NCI-H2081 (cell line): ENCODE data around the gene PEX11G.
"Not testable (repeated sequence)": the region's sequence is repeated elsewhere in the genome, so short reads cannot be mapped to it uniquely, and the experiment has no call there.

Source experiments
- DNase-seq, 2 experiments: peaks; one replicate each; lab custom pipeline; 2025; lab: John Stamatoyannopoulos, UW

The PEX11G gene

DNA sequence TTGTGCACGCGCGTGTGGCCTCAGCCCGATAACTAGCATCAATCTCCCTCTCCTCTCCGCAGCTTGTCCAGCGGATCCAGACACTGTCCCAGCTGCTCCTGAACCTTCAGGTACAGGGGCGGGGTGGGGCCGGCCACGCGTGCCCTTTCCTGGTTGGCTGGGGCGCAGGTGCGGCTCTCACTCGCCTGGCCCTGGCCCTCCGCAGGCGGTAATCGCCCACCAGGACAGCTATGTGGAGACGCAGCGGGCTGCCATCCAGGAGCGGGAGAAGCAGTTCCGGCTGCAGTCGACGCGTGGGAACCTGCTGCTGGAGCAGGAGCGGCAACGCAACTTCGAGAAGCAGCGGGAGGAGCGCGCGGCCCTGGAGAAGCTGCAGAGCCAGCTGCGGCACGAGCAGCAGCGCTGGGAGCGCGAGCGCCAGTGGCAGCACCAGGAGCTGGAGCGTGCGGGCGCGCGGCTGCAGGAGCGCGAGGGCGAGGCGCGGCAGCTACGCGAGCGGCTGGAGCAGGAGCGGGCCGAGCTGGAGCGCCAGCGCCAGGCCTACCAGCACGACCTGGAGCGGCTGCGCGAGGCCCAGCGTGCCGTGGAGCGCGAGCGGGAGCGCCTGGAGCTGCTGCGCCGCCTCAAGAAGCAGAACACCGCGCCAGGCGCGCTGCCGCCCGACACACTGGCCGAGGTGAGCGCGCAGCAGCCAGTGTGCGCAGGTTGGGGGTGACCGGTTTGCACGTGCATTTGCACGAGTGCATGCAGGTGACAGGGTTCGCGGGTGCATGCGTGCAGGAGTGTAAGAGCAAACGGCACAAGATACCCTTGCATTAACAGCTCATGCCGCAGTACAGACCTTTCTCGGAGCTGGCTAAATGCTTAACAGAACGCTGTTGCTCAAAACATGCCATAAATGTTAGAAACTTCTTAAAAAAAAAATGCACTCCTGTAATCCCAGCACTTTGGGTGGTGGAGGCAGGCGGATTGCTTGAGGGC, 21.5 kb downstream of the PEX11G start:
- no peak for DNase-seq

DNA sequence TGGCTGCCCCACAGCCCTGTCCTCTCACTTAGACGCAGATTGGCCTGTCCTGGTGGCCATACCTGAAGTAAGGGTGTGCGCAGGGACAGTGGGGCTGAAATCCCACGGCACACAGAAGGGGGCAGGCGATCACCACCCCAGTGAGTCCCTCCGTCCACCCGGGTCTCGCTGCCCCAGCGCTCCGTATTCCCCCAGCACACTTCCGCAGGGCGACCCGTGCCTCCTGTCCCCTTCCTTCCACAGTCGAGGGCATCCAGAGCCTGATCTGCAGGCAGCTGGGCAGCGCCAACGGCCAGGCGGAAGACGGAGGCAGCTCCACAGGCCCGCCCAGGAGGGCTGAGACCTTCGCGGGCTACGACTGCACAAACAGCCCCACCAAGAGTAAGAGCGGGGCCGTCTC, 25.3 kb downstream of the PEX11G start:
- DNase-seq, result no peak

DNA sequence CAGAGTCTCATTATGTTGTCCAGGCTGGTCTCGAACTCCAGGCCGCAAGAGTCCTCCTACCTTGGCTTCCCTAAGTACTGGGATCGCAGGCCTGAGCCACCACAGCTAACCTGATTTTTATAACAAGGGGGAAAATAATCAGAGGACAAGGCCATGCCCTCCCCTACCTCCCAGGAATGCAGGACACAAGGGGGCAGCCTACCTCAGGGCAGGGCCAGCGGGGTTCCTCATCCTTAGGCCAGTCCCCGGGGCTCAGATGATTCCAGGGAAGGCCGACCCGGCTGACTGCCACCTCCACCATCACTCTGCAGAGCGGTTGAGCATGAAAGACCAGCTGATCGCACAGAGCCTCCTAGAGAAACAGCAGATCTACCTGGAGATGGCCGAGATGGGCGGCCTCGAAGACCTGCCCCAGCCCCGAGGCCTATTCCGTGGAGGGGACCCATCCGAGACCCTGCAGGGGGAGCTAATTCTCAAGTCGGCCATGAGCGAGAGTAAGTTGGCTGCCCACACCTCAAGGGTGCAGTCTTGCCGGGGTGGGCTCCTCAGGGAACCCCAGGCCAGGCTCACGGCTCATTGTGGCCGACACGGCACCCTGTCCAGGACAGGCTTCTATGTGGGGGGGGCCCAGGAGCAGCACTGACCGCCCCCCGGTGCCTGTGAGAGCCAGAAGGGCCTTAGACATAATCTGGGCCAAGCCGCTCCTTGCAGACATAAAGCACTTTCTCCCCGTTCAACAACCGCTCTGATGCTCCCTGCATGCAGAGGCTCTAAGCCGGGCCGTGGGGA, 26.8 kb downstream of the PEX11G start:
- no peak for DNase-seq

DNA sequence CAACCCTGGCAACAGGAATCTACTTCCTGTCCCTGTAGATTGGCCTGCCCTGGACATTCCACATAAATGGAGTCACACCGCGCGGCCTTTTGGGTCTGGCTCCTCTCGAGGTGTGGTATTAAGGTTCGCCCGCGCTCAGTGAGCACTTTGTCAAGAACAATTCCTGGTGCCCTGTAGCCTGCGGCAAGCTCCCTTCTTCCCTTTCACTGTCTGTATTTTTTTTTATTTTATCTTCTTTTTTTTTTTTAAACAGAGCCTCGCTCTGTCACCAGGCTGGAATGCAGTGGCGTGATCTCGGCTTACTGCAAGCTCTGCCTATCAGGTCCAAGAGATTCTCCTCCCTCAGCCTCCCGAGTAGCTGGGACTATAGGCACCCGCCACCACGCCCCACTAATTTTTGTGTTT, 28.3 kb downstream of the PEX11G start:
- no peak for DNase-seq

DNA sequence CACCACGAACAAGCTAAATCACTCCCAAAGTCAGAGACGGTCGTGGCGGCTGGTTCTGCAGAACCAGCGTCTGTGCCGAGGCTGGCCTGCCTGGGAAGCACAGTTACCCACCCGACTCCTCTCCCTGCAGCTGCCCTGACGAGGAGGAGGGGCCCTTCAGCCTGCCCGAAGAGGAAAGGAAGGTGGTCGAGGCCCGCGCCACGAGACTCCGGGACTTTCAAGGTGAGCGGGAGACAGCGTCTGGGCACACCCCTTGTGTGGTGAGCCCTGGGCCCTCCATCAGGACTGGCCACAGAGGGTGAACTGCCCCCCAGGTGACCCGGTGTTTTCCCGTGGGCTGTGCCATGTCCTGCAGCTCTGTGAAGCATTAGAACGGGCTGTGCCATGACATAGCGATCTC, 29.1 kb downstream of the PEX11G start:
- DNase-seq, result no peak

DNA sequence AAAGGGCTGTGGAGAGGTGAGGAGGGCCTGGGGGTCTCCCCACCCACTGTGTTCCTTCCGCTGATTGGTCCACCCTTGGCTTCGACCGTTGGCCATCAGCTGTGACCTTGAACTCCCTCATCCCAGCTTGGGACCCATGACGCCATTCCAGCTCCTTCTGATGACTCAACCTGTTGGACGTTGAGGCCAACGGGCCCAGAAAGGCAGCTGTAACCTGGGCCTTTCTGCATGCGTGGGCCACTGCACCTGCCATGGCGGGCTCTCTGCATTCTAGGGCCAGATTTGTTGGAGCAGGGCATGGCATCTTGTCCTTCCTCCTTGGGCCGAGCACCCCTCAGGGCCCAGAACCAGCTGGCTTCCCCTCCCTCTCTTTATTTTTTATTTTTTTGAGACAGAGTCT, 30.2 kb downstream of the PEX11G start:
- no peak for DNase-seq

DNA sequence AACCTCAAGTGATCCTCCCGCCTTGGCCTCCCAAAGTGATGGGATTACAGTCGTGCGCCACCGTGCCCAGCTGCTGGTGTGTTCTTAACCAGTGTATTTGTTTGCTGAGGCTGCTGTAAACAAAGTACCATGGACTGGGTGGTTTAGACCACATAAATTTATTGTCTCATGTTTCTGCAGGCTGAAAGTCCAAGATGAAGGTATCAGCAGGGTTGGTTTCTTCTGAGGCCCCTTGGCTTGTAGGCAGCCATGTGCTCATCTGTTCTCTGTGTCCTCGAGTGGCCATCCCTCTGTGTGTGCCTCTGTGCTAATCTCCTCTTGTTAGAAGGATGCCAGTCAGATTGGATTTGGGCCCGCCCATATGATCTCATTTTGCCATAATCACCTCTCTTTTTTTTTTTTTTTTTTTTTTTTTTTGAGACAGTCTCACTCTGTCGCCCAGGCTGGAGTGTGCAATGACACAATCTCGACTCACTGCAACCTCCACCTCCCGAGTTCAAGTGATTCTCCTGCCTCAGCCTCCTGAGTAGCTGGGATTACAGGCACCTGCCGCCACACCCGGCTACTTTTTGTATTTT, 31.8 kb downstream of the PEX11G start:
- no peak for DNase-seq

DNA sequence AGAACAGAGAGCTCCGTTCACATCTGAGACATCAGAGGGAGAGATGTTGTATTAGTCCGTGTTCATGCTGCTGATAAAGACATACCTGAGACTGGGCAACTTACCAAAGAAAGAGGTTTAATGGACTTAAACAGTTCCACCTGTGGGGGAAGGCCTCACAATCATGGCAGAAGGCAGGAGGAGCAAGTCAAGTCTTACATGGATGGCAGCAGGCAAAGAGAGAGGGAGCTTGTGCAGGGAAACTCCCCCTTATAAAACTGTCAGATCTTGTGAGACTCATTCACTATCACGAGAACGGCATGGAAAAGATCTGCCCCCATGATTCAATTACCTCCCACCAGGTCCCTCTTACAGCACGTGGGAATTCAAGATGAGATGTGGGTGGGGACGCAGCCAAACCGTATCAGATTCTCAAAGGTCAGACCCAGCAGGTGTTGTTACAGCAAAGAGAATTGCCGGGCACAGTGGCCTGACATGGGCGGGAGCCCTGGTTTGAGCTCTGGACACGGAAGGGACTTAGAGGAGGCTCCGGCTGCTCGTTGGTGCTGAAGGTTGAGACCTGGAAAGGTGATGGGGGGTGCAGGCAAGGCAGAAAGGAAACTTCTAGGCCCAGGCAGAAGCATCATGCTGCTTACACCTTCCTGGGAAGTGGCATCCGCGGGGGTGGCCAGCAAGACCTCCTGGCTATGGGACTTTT, 33.1 kb downstream of the PEX11G start:
- no peak for DNase-seq

DNA sequence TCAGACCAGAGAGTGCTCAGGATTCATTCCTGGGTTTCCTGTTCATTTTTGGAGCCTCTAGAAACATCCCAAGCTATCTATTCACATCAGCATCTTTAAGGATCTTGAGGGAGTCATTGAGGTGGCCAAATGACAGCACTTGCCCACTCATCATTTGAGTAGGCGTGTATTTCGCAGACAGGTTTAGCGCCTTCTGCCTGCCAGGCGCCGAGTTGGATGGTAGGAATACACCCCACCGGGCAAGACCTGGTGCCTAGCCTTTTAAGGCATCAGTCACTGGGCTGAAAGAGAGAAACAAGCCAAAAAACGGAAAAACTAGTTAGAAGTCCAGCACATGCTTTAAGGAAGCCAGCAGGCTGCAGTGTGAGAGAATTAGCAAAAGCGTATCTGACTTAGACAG, 33.8 kb downstream of the PEX11G start:
- DNase-seq, result no peak

DNA sequence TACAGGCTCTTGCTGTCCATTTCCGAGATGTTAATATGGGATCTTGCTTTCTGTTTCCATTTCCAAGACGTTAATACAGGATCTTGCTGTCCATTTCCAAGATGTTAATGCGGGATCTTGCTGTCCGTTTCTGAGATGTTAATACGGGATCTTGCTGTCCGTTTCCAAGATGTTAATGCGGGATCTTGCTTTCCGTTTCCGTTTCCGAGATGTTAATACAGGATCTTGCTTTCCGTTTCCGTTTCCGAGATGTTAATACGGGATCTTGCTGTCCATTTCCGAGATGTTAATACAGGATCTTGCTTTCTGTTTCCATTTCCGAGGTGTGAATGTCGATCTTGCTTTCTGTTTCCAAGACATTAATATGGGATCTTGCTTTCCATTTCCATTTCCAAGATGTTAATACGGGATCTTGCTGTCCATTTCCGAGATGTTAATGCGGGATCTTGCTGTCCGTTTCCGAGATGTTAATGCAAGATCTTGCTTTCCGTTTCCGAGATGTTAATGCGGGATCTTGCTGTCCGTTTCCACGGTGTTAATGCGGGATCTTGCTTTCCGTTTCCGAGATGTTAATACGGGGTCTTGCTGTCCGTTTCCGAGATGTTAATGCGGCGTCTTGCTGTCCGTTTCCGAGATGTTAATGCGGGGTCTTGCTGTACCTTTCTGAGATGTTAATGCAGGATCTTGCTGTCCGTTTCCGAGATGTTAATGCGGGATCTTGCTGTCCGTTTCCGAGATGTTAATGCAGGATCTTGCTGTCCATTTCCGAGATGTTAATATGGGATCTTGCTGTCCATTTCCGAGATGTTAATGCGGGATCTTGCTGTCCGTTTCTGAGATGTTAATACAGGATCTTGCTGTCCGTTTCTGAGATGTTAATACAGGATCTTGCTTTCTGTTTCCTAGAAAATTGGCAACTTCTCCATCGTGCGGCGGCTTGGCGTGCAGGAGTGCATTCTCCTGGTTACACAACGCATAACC, 38.3 kb downstream of the PEX11G start:
- no peak for DNase-seq

DNA sequence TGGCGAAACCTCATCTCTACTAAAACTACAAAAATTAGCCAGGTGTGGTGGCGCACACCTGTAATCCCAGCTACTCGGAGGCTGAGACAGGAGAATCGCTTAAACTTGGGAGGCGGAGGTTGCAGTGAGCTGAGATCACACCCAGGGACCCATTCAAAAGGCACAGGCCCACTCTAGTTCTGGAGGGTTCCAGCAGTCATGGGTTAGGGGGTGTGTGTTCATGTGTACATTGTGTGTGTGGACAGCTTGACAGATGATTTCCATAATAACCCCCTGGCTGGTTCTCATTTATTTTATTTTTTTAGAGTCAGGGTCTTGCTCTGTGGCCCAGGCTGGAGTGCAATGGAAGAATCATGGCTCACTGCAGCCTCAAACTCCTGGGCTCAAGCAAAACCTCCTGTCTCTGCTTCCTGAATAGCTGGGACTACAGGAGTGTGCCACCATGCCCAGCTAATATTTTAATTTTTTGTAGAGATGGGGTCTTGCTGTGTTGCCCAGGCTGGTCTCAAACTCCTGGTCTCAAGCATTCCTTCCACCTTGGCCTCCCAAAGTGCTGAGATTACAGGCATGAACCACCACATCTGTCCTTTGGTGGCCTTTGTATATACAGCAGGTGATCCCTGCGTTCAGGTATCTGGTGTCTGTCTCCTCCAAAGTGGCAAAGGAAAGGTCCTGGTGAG, 39.3 kb downstream of the PEX11G start:
- DNase-seq, result not testable (repeated sequence)

DNA sequence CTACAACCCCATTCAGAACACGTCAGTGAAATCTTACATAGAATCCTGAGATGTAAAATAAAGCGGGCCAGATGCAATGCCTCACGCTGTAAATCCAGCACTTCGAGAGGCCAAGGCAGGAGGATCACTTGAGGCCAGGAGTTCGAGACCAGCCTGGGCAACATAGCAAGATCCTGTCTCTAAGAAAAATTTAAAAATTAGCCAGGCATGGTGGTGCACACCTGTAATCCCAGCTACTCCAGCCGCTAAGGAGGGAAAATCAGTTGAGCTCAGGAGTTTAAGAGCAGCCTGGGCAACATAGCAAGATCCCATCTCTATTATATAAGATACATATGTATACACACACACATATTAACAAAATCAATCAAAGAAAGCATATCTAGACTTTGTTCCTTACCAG, 41.2 kb downstream of the PEX11G start:
- no peak for DNase-seq

DNA sequence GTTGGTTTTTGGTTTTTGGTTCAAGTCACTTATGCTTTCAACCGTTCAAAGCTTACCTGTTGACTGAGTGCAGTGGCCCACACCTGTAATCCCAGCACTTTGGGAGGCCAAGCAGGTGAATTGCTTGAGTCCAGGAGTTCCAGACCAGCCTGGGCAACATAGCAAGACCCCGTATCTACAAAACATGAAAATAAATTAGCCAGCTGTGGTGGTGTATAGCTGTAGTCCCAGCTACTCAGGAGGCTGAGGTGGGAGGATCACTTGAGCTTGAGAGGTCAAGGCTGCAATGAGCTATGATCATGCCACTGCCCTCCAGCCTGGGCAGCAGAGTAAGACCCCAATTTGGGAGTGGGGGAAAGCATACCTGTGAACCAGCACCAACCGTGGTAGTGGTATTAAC, 43.7 kb downstream of the PEX11G start:
- no peak for DNase-seq

DNA sequence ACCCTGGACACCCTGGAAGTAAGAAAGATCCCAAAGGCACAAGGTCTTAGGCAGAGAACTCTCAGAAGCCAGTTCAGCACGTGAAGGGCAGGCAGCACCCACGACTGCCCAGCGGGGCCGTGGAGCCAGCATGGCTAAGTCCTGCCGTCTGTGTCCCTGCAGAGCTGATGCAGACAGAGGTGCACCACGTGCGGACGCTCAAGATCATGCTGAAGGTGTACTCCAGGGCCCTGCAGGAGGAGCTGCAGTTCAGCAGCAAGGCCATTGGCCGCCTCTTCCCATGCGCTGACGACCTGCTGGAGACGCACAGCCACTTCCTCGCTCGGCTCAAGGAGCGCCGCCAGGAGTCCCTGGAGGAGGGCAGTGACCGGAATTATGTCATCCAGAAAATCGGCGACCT, 44.8 kb downstream of the PEX11G start:
- no peak for DNase-seq

DNA sequence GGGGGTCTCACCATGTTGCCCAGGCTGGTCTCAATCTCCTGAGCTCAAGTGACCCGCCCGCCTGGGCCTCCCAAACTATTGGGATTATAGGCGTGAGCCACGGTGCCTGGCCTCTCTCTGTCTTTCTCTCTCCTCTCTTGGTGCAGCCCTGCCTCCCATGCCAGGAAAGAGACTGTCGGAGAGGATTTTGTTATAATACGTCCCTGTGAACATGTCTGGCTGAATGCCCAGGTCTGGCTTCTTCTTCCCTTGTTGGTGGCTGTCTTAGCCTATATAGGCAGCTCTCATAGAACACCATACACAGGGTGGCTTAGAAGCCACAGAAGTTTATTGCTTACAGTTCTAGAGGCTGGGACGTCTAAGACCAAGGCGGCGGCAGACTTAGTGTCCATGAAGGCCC, 46.4 kb downstream of the PEX11G start:
- no peak for DNase-seq

DNA sequence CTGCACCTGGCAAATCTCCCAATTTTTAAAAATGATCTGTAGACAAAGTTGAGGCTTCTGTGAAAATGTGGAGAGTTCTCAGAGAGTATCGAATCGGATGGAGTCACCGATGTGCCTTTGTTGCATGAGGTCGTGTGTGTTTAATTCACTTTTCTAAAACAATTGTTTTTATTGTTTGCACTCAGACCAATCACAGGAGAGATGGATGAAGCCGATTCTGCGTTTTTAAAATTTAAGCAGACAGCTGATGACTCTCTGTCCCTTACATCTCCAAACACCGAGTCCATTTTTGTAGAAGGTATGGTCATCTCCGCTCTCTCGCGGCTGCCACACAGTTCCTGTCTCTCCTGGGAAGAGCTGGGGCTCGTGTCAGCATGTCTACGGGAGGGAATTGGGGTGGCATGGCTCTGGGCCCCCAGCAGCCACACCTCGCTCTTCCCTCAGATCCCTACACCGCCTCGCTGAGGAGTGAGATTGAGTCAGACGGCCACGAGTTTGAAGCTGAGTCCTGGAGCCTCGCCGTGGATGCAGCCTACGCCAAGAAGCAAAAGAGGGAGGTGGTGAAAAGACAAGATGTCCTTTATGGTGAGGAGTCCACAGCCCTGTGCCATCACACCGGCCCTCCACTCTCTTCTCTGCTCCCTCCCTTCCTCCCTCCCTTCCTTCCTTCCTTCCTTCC, 47.2 kb downstream of the PEX11G start:
- no peak for DNase-seq

DNA sequence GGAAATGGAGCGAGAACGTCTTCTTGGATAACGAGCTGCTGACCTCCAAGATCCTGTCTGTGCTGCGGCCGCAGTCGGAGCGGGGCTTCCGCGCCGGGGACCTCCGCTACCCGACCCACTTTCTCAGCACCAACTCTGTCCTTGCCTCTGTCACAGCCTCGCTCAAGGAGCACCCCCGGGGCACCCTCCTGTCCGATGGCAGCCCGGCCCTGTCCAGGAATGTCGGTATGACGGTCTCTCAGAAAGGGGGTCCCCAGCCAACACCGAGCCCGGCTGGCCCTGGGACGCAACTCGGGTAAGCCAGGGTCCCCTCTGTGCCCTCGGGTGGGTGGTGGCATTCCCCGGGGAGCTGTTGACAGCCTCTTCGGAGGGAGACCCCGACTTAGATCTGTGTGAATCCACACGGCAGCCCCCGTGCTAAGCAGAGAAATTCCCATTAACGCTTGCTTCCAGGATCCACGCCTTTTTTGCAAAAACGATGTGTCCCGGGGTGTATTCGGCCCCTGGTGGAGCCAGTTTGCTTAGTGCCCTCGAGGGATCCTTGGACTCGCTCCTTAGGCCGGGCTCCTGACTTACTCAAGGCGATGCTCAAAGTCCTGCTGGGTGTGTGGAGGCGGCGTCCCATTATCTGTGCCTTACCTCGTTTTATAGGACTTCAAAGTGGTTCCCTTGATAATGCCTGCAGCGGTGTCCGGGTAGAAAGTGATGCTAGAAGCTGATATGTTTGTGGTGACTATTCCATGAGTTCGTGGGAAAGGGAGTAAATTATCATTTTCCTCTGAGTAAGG, 48.5 kb downstream of the PEX11G start:
- DNase-seq, result no peak

DNA sequence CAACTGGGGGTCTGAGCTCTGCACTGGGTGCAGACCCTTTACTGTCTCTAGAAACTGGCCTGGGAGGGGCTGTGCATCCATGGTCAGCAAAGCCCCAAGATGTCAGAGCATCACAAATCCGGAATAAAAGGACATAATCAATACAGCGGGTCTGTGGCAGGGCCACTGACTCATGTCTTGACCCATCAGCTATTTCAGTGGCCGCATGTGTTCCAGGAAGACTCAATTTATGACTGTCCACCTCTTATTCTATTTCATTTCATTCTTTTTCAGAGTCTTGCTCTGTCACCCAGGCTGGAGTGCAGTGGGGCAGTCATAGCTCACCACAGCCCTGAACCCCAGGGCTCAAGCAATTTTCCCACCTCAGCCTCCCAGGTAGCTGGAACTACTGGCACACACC, 53.2 kb downstream of the PEX11G start:
- no peak for DNase-seq

DNA sequence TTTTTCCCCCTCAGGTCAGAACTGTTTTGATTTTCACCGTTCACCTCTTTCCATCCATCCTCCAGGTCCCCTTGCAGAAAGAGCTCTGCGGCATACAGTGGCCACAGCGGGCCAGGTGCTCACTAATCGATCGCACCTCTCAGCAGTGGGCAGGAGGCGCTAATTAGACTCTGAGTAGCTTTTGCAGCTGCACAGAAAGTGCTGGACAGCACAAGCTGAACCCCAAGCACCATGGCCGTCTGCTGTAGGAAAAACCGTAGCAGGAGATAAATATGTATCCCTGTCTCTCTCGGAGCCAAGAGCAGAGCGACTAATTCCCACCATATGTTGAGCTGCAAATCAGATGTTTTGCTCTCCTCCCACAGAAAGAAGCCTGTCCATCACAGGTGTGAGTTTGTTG, 54.4 kb downstream of the PEX11G start:
- DNase-seq, result no peak
